Activated T-cell treated with anti-CD3 and anti-CD28 coated beads for 48 hours (primary cell): ENCODE data around the gene CDC25B.

Experiments used
- DNase-seq: peaks from one replicate; pipeline ENCODE4 v3.0.0-alpha.2; 2020; ENCODE audit warnings: low read depth

Gene CDC25B

GRCh38 chr20:3764659-3765058, 31.5 kb upstream of the CDC25B start:
- DNase-seq = no peak

GRCh38 chr20:3765171-3765882, 30.8 kb upstream of the CDC25B start:
- no peak for DNase-seq

- no peak for DNase-seq
These were observed 29.5 kb upstream of the CDC25B start for GRCh38 chr20:3766422-3767109.

- DNase-seq = no peak
These were observed 29.0 kb upstream of the CDC25B start for GRCh38 chr20:3767110-3767426.

GRCh38 chr20:3767427-3768341, 28.4 kb upstream of the CDC25B start, which contains the start of gene ADISSP:
Gene ADISSP, minus strand, starts transcription at chr20:3767753. Its CDS starts 7,653 bp downstream, at chr20:3760100.
- DNase-seq = peak; percentile 99

GRCh38 chr20:3768342-3769130, 27.6 kb upstream of the CDC25B start:
- peak; percentile 75 for DNase-seq

- no peak for DNase-seq
These were observed 24.5 kb upstream of the CDC25B start for GRCh38 chr20:3771552-3772058.

GRCh38 chr20:3775457-3776108, 20.5 kb upstream of the CDC25B start:
- no peak for DNase-seq

GRCh38 chr20:3777381-3777715, 18.8 kb upstream of the CDC25B start:
- no peak for DNase-seq

- peak; percentile 47 for DNase-seq
These were observed 18.1 kb upstream of the CDC25B start for GRCh38 chr20:3777716-3778629.

GRCh38 chr20:3778976-3779375, 17.1 kb upstream of the CDC25B start:
- DNase-seq = no peak

- no peak for DNase-seq
These were observed 14.8 kb upstream of the CDC25B start, which contains the start of gene SPEF1 for GRCh38 chr20:3781153-3781910. Gene SPEF1, minus strand, starts transcription at chr20:3781448. Its CDS starts 161 bp downstream, at chr20:3781287.

GRCh38 chr20:3782597-3782996, 13.5 kb upstream of the CDC25B start:
- no peak for DNase-seq

- DNase-seq = no peak
These were observed 13.0 kb upstream of the CDC25B start for GRCh38 chr20:3783068-3783489.

GRCh38 chr20:3783511-3784195, 12.5 kb upstream of the CDC25B start:
- DNase-seq = no peak

GRCh38 chr20:3784216-3784853, 11.8 kb upstream of the CDC25B start:
- DNase-seq = no peak

GRCh38 chr20:3784863-3785239, 11.3 kb upstream of the CDC25B start:
- DNase-seq = no peak
